Putamen (tissue), 1 donor: Measurements from ENCODE around the gene DEPDC5.
A peak's percentile ranks its signal among the peaks of the same experiment; 100 is the strongest.
"Not testable (repeated sequence)": the region's sequence is repeated elsewhere in the genome, so short reads cannot be mapped to it uniquely, and the experiment has no call there.

Experiments
- DNase-seq: peaks from one replicate; pipeline ENCODE4 v3.0.0-alpha.2; 2016; ENCODE audit warnings: low spot score

Gene DEPDC5

GRCh38 chr22:31749636-31750364 lies 4.0 kb upstream of the DEPDC5 start, which contains the start of gene PRR14L:
Gene PRR14L, minus strand, starts transcription at chr22:31750132. Its CDS starts 11,272 bp downstream, at chr22:31738860.
- DNase-seq: peak; percentile 98

- DNase-seq: no peak
These were observed 3.2 kb upstream of the DEPDC5 start for GRCh38 chr22:31750365-31751284.

GRCh38 chr22:31752096-31752847 lies 1.5 kb upstream of the DEPDC5 start:
- DNase-seq: no peak

- no peak for DNase-seq
These were observed 700 bp upstream of the DEPDC5 start for GRCh38 chr22:31753005-31753633.

- peak; percentile 8 for DNase-seq
These were observed 994 bp downstream of the DEPDC5 start for GRCh38 chr22:31754813-31755212.

- DNase-seq: no peak
These were observed 3.4 kb downstream of the DEPDC5 start for GRCh38 chr22:31757265-31757664.

- not testable (repeated sequence) for DNase-seq
These were observed 5.0 kb downstream of the DEPDC5 start for GRCh38 chr22:31758860-31759259.

GRCh38 chr22:31764785-31765184 lies 11.0 kb downstream of the DEPDC5 start:
- no peak for DNase-seq

GRCh38 chr22:31768422-31769059 lies 14.7 kb downstream of the DEPDC5 start:
- DNase-seq: no peak

- no peak for DNase-seq
These were observed 19.6 kb downstream of the DEPDC5 start for GRCh38 chr22:31773416-31773815.

GRCh38 chr22:31776231-31776630 lies 22.4 kb downstream of the DEPDC5 start:
- no peak for DNase-seq

GRCh38 chr22:31789803-31790202 lies 36.0 kb downstream of the DEPDC5 start:
- DNase-seq: no peak

- DNase-seq: no peak
These were observed 36.4 kb downstream of the DEPDC5 start for GRCh38 chr22:31790240-31790639.

GRCh38 chr22:31799358-31799757 lies 45.5 kb downstream of the DEPDC5 start:
- not testable (repeated sequence) for DNase-seq

- DNase-seq: no peak
These were observed 46.2 kb downstream of the DEPDC5 start for GRCh38 chr22:31800065-31800464.

GRCh38 chr22:31800861-31801260 lies 47.0 kb downstream of the DEPDC5 start:
- not testable (repeated sequence) for DNase-seq

- no peak for DNase-seq
These were observed 48.8 kb downstream of the DEPDC5 start for GRCh38 chr22:31802575-31802974.

- DNase-seq: no peak
These were observed 52.9 kb downstream of the DEPDC5 start for GRCh38 chr22:31806751-31807150.

GRCh38 chr22:31812977-31813605 lies 59.3 kb downstream of the DEPDC5 start:
- DNase-seq: no peak

- DNase-seq: not testable (repeated sequence)
These were observed 60.1 kb downstream of the DEPDC5 start for GRCh38 chr22:31813898-31814297.

- DNase-seq: no peak
These were observed 61.1 kb downstream of the DEPDC5 start for GRCh38 chr22:31814942-31815341.
